Hepatocyte (in vitro differentiated cells): ENCODE measurements around the gene CHD6. TPM values are rescaled to one million over a fixed set of nuclear protein-coding genes. Genes with fewer than 3 reads are reported as not detected.

Experiments
- DNase-seq: peaks from one replicate; pipeline ENCODE4 v3.0.0-alpha.2; 2016; ENCODE audit warnings: low spot score
- H2AFZ ChIP-seq: fragments of 200-600 bp; sonication (generic); 2 replicates; pipeline ENCODE4 v1.6.0; 2016; ENCODE audit warnings: antibody characterized with exemption, mild to moderate bottlenecking
- H3K27ac ChIP-seq: fragments of 200-600 bp; sonication (generic); 2 replicates; pipeline ENCODE4 v1.5.1; 2016; ENCODE audit warnings: mild to moderate bottlenecking
- H3K27me3 ChIP-seq: fragments of 200-600 bp; sonication (generic); 2 replicates; pipeline ENCODE4 v1.6.1; 2016
- H3K36me3 ChIP-seq: fragments of 200-600 bp; sonication (generic); replicated peaks from 2 replicates; pipeline ENCODE4 v1.5.1; 2016; ENCODE audit warnings: low read depth; ENCODE audit not compliant: insufficient read depth
- H3K4me1 ChIP-seq: fragments of 200-600 bp; sonication (generic); 2 replicates; pipeline ENCODE4 v1.5.1; 2016; ENCODE audit warnings: mild to moderate bottlenecking, moderate library complexity; ENCODE audit not compliant: insufficient read depth
- H3K4me2 ChIP-seq: fragments of 200-600 bp; sonication (generic); 2 replicates; pipeline ENCODE4 v1.6.0; 2016
- H3K4me3 ChIP-seq: fragments of 200-600 bp; sonication (generic); 2 replicates; pipeline ENCODE4 v1.5.1; 2016; ENCODE audit warnings: mild to moderate bottlenecking
- H3K79me2 ChIP-seq: fragments of 200-600 bp; sonication (generic); 2 replicates; pipeline ENCODE4 v1.6.0; 2017; ENCODE audit warnings: mild to moderate bottlenecking
- H3K9me2 ChIP-seq: fragments of 200-600 bp; sonication (generic); replicated peaks from 2 replicates; pipeline ENCODE4 v1.6.0; 2017; ENCODE audit warnings: mild to moderate bottlenecking; ENCODE audit not compliant: insufficient read depth
- H3K9me3 ChIP-seq: fragments of 200-600 bp; sonication (generic); 2 replicates; pipeline ENCODE4 v1.5.1; 2016; ENCODE audit warnings: low read depth, mild to moderate bottlenecking
- H4K20me1 ChIP-seq: fragments of 200-600 bp; sonication (generic); 2 replicates; pipeline ENCODE4 v1.6.0; 2016; ENCODE audit warnings: mild to moderate bottlenecking; ENCODE audit not compliant: insufficient read depth, poor library complexity, severe bottlenecking
- EZH2 ChIP-seq: fragments of 200-600 bp; sonication (generic); IDR thresholded peaks from 2 replicates; pipeline ENCODE4 v1.6.1; 2016; ENCODE audit warnings: antibody characterized with exemption, mild to moderate bottlenecking, borderline replicate concordance
- EZH2phosphoT487 ChIP-seq: fragments of 200-600 bp; sonication (generic); IDR thresholded peaks from one replicate; pipeline ENCODE4 v1.6.1; 2018; ENCODE audit warnings: antibody characterized with exemption, mild to moderate bottlenecking, low read depth, moderate library complexity; ENCODE audit not compliant: unreplicated experiment, severe bottlenecking
- WGBS: methylation state at CpG from one replicate; pipeline ENCODE4 v1.1.6; 2016; ENCODE audit warnings: low lambda C conversion rate; ENCODE audit errors: missing lambda C conversion rate; 5-methylcytosine and 5-hydroxymethylcytosine counted together
- polyA plus RNA-seq: library from polyadenylated mRNA; unstranded; fragments of >200 nt; fragmentation: Nextera tagmentation; extraction: Ambion mirVana; gene quantifications from 2 replicates; pipeline ENCODE4 v1.2.1, GENCODE V29; 2016
- total RNA-seq: library from RNA; depleted of rRNA; stranded (reverse); fragments of >200 nt; gene quantifications from 2 replicates; pipeline ENCODE4 v1.2.3, GENCODE V29; 2014
- TF ChIP-seq, protein P1 (sequence below): fragments of 200-600 bp; sonication (generic); IDR thresholded peaks from 2 replicates; pipeline ENCODE4 v1.5.1; 2016; ENCODE audit warnings: antibody characterized with exemption, mild to moderate bottlenecking; ENCODE audit not compliant: poor library complexity

CHD6 gene
- total and polyA plus RNA-seq, 2 experiments from 2014 or later, result 31.0 to 56.0 TPM

DNA sequence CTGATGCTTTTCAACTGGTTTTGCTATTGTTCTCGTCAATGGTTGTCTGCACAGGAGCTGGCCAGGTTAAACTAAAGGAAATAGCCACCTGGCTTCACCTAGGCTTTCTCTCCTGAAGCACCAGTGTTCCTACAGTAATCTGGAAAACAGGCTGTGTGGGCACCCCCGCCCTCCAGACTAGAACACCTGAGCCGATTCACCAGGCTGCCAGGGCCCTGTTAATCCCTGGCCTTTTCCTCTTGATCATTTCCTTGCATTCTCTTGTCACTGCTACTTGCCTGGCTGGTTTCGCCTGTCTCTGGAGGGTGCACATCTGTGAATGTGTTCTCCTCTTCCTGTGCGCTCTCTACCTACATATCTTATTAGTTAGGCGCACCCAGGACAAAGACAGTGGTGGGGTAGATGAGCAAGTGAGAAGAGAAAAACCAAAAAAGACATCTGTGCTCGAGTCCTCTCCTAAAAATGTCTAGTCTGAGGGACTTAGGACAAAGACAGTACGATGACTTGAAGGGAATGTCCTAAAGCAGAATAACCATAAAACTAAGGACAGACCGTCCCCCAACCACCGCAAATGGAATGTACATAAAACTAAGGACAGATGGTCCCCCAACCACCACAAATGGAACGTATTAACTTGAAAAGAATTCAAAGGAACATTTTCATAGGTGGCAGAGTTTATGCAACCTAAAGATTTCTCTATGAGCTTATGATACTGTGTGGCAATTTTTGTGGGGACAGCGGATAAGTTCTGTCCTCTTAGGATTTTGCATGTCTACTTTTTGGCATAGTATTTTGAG is 205.7 kb downstream of the CHD6 start:
- TF ChIP-seq EZH2 (no peak), EZH2phosphoT487 (no peak)
- TF ChIP-seq, protein P1, sequence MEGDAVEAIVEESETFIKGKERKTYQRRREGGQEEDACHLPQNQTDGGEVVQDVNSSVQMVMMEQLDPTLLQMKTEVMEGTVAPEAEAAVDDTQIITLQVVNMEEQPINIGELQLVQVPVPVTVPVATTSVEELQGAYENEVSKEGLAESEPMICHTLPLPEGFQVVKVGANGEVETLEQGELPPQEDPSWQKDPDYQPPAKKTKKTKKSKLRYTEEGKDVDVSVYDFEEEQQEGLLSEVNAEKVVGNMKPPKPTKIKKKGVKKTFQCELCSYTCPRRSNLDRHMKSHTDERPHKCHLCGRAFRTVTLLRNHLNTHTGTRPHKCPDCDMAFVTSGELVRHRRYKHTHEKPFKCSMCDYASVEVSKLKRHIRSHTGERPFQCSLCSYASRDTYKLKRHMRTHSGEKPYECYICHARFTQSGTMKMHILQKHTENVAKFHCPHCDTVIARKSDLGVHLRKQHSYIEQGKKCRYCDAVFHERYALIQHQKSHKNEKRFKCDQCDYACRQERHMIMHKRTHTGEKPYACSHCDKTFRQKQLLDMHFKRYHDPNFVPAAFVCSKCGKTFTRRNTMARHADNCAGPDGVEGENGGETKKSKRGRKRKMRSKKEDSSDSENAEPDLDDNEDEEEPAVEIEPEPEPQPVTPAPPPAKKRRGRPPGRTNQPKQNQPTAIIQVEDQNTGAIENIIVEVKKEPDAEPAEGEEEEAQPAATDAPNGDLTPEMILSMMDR, result no peak
- Histone ChIP-seq H3K79me2 (no peaks in the 10 kb centered on the region), H3K4me3 (no peak overlapping the region), H3K9me3 (no peaks in the 10 kb centered on the region), H3K4me2 (no peak overlapping the region), H2AFZ (no peak overlapping the region), H4K20me1 (no peaks in the 10 kb centered on the region), H3K27me3 (no peaks in the 10 kb centered on the region), H3K27ac (peak overlapping the region; percentile 27), H3K9me2 (no peaks in the 10 kb centered on the region), H3K4me1 (no peaks in the 10 kb centered on the region), H3K36me3 (no peaks in the 10 kb centered on the region)
- 77% methylated on average over 12 of the region's 12 CpGs for WGBS
- DNase-seq, result no peak

DNA sequence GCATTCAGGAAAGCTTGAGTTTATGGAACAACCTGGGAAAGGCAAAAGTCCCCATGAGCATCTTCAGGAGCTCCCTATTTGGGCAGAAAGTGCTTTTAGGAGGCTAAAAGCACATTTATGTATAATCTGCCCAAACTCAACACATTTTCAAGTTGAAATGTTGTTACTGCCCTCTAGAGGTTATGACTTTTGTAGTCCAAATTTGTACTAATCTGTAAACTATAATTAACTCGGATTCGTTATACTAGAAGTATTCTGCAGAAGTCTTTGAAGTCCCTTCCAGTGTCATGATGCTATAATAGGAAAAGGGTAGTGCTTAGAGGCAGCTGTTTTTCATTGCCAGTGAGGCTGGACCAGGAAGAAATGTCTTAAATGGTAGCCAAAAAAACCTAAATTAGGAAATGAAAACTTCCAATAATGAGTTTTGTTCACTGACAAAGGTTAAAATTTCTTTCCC is 206.8 kb downstream of the CHD6 start:
- Histone ChIP-seq H3K4me2 (no peak overlapping the region), H3K9me2 (no peaks in the 10 kb centered on the region), H3K27ac (no peak overlapping the region), H3K4me1 (no peaks in the 10 kb centered on the region), H3K79me2 (no peaks in the 10 kb centered on the region), H3K4me3 (no peak overlapping the region), H2AFZ (no peak overlapping the region), H3K27me3 (no peaks in the 10 kb centered on the region), H3K9me3 (no peaks in the 10 kb centered on the region), H4K20me1 (no peaks in the 10 kb centered on the region), H3K36me3 (no peaks in the 10 kb centered on the region)
- no peak for DNase-seq
- 49% methylated on average over 2 of the region's 2 CpGs for WGBS
- TF ChIP-seq, protein P1, result peak; percentile 59
- TF ChIP-seq EZH2phosphoT487, result no peak

DNA sequence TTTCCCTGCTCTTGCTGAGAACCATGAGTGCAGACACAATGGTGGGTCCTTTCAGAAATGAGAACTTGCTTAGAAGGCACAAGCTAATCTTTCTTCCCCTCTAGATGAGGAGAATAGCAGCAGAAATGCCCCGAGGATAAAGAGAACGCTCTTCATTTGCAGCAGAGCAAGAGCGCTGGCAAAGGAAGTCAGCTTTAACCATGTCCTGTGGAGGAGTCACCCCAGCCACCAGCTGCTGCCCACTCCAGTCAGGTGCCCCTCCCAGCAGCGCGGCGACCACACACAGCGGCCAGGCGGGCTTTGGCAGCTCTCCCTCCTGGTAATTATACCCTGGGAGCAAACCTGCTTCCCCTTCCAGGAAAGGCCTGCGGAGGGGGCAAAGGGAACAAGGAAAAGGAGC is 209.2 kb downstream of the CHD6 start:
- Histone ChIP-seq H3K27ac (no peak overlapping the region), H2AFZ (no peak overlapping the region), H3K9me2 (no peaks in the 10 kb centered on the region), H3K4me1 (no peaks in the 10 kb centered on the region), H3K36me3 (no peaks in the 10 kb centered on the region), H3K9me3 (no peaks in the 10 kb centered on the region), H3K4me2 (no peak overlapping the region), H3K4me3 (no peak overlapping the region), H4K20me1 (no peaks in the 10 kb centered on the region), H3K27me3 (no peaks in the 10 kb centered on the region), H3K79me2 (no peaks in the 10 kb centered on the region)
- TF ChIP-seq, protein P1, result no peak
- WGBS, result 88% methylated on average over 9 of the region's 9 CpGs
- DNase-seq, result no peak
